ENCODE measurements around the gene ZNF594. TPM values are rescaled to one million over a fixed set of nuclear protein-coding genes. Genes with fewer than 3 reads are reported as not detected.
A peak's percentile ranks its signal among the peaks of the same experiment; 100 is the strongest.

The ZNF594 gene
- 63.6 and 63.9 TPM in 2 replicates for total RNA-seq (2013; cell fraction: nucleolus; rRNA removed)
- total RNA-seq (2014; rRNA removed) (12.5 and 13.8 TPM in 2 replicates), total RNA-seq (2014; rRNA removed; fragmentation: Illumina TruSeq; extraction: Trizol) (13.9 and 14.3 TPM in 2 replicates), total RNA-seq (2021) (10.1 and 12.1 TPM in 2 replicates), polyA plus RNA-seq (2011; rRNA removed) (5.5 and 8.8 TPM in 2 replicates), polyA plus RNA-seq (2014; fragmentation: Illumina TruSeq; extraction: Trizol) (11.2 and 11.3 TPM in 2 replicates), polyA plus RNA-seq (2014; fragmentation: Nextera tagmentation; extraction: Ambion mirVana) (1 to 10 TPM in 1 of 2 experiments, under 1 TPM in 1; 0.98 to 1.7 TPM), polyA plus RNA-seq (2014; rRNA removed) (10.3 and 11.6 TPM in 2 replicates), polyA plus RNA-seq (2016; fragmentation: Nextera tagmentation; extraction: Ambion mirVana) (10 to 100 TPM; 10.9 to 12.1 TPM), polyA minus RNA-seq (2011; rRNA and poly(A)+ RNA removed) (5.5 and 5.6 TPM in 2 replicates), Bru-seq, nascent RNA (percentile 80 among the genes with signal in this experiment), BruChase-seq, experiment 1, labeled RNA remaining after a 6-hour chase (percentile 68 among the genes with signal in this experiment), BruChase-seq, experiment 2, labeled RNA remaining after a 2-hour chase (percentile 73 among the genes with signal in this experiment)
- 1.4 TPM for polyA plus RNA-seq (2011; ENCODE audit: low read depth)
- 2.0 and 2.8 TPM in 2 replicates for polyA plus RNA-seq (2011; cell fraction: cytosol; rRNA removed)
- polyA plus RNA-seq (2011; cell fraction: nucleus; rRNA removed) = 18.3 and 22.0 TPM in 2 replicates
- polyA plus RNA-seq (2012) = 2.3 and 3.7 TPM in 2 replicates
- 2.8 and 3.7 TPM in 2 replicates for polyA minus RNA-seq (2011; cell fraction: cytosol; rRNA and poly(A)+ RNA removed)
- 11.0 and 16.8 TPM in 2 replicates for polyA minus RNA-seq (2011; cell fraction: nucleus; rRNA and poly(A)+ RNA removed)
- long read RNA-seq, experiment 1 = 0 reads
- long read RNA-seq, experiment 2, full-length matches to known transcripts = 1 of 2 reads
- long read RNA-seq, experiment 2, partial matches to known transcripts = 0 of 2 reads
- long read RNA-seq, experiment 2, other reads (novel, unspliced or antisense) = 1 of 2 reads

DNA sequence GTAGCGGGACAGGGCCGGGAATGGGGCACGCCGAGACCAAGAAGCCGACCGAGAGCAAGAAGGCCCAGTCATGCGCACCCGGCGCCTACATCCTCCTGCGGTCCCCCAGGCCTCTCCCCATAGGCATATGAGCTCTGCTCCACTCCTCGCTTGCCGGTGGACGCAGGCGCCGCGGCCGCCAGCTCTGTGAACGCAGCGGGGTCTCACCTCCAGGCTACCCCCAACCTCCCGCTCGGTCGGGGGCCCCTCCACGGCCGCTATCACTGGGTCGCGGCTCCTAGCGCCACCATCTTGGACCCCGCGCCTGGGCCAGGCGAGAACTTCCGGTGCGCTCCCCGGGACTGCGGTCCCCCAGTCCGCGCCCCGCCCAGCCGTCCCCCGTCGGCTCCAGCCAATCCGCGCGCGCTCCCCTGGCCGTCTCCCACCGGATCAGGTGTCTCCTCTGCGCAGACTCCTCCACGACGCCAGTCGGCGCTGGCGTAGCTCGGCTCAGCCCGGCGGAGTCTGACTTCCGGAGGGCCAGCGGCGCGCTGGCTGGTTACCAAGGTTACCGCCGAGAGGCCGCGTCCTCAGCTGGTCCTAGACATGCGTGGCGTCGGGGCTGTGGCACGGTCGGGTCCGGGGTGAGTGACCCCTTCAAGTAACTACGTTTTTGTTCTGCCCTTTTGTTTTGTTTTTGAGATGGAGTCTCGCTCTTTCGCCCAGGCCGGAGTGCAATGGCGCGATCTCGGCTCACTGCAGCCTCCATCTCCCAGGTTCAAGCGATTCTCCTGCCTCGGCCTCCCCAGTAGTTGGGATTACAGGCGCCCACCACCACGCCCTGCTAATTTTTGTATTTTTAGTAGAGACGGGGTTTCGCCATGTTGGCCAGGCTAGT is at the start of gene ZNF594:
Gene ZNF594 (minus strand): TSS at position 328 of the 877 bp plus-strand sequence. CDS start 7,612 bp downstream, outside the sequence.
- Histone ChIP-seq H2AFZ (ENCODE audit: control insufficient read depth, low read depth, low read length) (peak within 1 kb of the TSS; percentile 85), H3K79me2 (ENCODE audit: control insufficient read depth, insufficient read depth, low read length) (peaks cover 16% of the 10 kb centered on the region), H3K9ac (ENCODE audit: control insufficient read depth, insufficient read depth, low read length) (peak within 1 kb of the TSS; percentile 81), H4K20me1 (ENCODE audit: control insufficient read depth, insufficient read depth) (no peaks in the 10 kb centered on the region), H3K4me2 (ENCODE audit: control insufficient read depth, insufficient read depth) (peak within 1 kb of the TSS; percentile 77), H3K27me3 (replicated peaks in 1 of 2; ENCODE audit: control insufficient read depth in 2 of 2, insufficient read depth in 2 of 2, low read length in 1 of 2) (no peaks in the 10 kb centered on the region), H3K4me3 (peak within 1 kb of the TSS; percentile 68), H3K4me1 (ENCODE audit: control insufficient read depth, insufficient read depth, low read length) (peaks cover 3% of the 10 kb centered on the region; the same call in 1 of the 2 replicates), H3K9me3 (replicated peaks; ENCODE audit: control insufficient read depth, insufficient read depth, low read length) (peaks cover 21% of the 10 kb centered on the region), H3K27ac (ENCODE audit: control insufficient read depth, insufficient read depth) (peak within 1 kb of the TSS; percentile 88), H3K36me3 (ENCODE audit: control insufficient read depth in 2 of 2, insufficient read depth in 2 of 2, low read length in 1 of 2) (peaks cover 0 to 3% of the 10 kb centered on the region in 2 experiments; a peak in 1 of 4 replicates)
- ChIA-PET CTCF (interaction anchor here (0.6 to 14.1 kb wide), 22 partner anchors 11 to 872 kb away, joined by 3 to 209 read pairs (median 3); partner anchors contain the start of genes C1QBP and SCIMP), RAD21 (ENCODE audit: unreplicated experiment) (interaction anchor here (0.7 to 3.8 kb wide), 10 partner anchors 35 to 244 kb away, joined by 3 to 19 read pairs (median 4); partner anchors contain the start of genes NUP88, PFN1, SCIMP and ZFP3), SMC1A (ENCODE audit: uncharacterized antibody, unreplicated experiment) (interaction anchor here (0.7 to 2.1 kb wide), 6 partner anchors 39 to 189 kb away, joined by 3 to 7 read pairs (median 4); no protein-coding TSS in a partner anchor), POLR2A (interaction anchor here (0.6 to 2.7 kb wide), 7 partner anchors 14 to 252 kb away, joined by 3 to 12 read pairs (median 5); partner anchors contain the start of genes RNF167, SCIMP, SLC25A11 and ZFP3)
- DNase-seq (ENCODE audit: low read depth, low spot score) = peak; percentile 81
- intact Hi-C loops (cut with micrococcal nuclease; ENCODE audit: unreplicated experiment) = loop anchor here (2.0 kb wide), 1 partner anchor 113 kb away; the partner anchor contains the start of gene ZFP3
- 4% methylated on average over 80 of the region's 82 CpGs for WGBS (ENCODE audit: insufficient coverage, insufficient replicate concordance, low lambda C conversion rate, missing lambda C conversion rate)
- no TSS peak for BruUV-seq (replicated peaks)
- FAIRE-seq = no peak
- peak; percentile 100 for ATAC-seq
- in situ Hi-C loops (cut with MboI) = no loop called here
- TF ChIP-seq BACH1 (IDR thresholded peaks at IDR 0.05; ENCODE audit: borderline replicate concordance) = peak; percentile 82
- TF ChIP-seq, protein P1, sequence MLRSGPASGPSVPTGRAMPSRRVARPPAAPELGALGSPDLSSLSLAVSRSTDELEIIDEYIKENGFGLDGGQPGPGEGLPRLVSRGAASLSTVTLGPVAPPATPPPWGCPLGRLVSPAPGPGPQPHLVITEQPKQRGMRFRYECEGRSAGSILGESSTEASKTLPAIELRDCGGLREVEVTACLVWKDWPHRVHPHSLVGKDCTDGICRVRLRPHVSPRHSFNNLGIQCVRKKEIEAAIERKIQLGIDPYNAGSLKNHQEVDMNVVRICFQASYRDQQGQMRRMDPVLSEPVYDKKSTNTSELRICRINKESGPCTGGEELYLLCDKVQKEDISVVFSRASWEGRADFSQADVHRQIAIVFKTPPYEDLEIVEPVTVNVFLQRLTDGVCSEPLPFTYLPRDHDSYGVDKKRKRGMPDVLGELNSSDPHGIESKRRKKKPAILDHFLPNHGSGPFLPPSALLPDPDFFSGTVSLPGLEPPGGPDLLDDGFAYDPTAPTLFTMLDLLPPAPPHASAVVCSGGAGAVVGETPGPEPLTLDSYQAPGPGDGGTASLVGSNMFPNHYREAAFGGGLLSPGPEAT (IDR thresholded peaks at IDR 0.05; ENCODE audit: low read depth) = peak; percentile 91
- no peak for TF ChIP-seq ZZZ3 (IDR thresholded peaks at IDR 0.05; ENCODE audit: control insufficient read depth, insufficient read length, low read depth)
- no peak for TF ChIP-seq TCF7 (IDR thresholded peaks at IDR 0.05; ENCODE audit: borderline replicate concordance)
- peak; percentile 90; the same call in 1 of the 2 replicates for TF ChIP-seq ZNF207 (IDR thresholded peaks at IDR 0.05; ENCODE audit: borderline replicate concordance)
- peak; percentile 71 for TF ChIP-seq SP1 (IDR thresholded peaks at IDR 0.05; ENCODE audit: low read depth, low read length)
- TF ChIP-seq STAT3 (IDR thresholded peaks at IDR 0.05; ENCODE audit: low read depth, low read length) = no peak
- TF ChIP-seq, protein P2, sequence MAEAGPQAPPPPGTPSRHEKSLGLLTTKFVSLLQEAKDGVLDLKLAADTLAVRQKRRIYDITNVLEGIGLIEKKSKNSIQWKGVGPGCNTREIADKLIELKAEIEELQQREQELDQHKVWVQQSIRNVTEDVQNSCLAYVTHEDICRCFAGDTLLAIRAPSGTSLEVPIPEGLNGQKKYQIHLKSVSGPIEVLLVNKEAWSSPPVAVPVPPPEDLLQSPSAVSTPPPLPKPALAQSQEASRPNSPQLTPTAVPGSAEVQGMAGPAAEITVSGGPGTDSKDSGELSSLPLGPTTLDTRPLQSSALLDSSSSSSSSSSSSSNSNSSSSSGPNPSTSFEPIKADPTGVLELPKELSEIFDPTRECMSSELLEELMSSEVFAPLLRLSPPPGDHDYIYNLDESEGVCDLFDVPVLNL (IDR thresholded peaks at IDR 0.05; ENCODE audit: low read depth, low read length) = no peak
- TF ChIP-seq NBN (IDR thresholded peaks at IDR 0.05) = peak; percentile 73
- no peak for TF ChIP-seq ESRRA (IDR thresholded peaks at IDR 0.05; ENCODE audit: low read length)
- peak; percentile 45 for TF ChIP-seq RELA (IDR thresholded peaks at IDR 0.05; ENCODE audit: borderline replicate concordance, partially characterized antibody)
- no peak for TF ChIP-seq KDM1A (IDR thresholded peaks at IDR 0.05; ENCODE audit: borderline replicate concordance)
- peak in 1 of 2 experiments; percentile 32; a peak in 1 of 4 replicates for TF ChIP-seq IKZF2 (IDR thresholded peaks at IDR 0.05)
- TF ChIP-seq, protein P3, sequence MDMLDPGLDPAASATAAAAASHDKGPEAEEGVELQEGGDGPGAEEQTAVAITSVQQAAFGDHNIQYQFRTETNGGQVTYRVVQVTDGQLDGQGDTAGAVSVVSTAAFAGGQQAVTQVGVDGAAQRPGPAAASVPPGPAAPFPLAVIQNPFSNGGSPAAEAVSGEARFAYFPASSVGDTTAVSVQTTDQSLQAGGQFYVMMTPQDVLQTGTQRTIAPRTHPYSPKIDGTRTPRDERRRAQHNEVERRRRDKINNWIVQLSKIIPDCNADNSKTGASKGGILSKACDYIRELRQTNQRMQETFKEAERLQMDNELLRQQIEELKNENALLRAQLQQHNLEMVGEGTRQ (IDR thresholded peaks at IDR 0.05; ENCODE audit: borderline replicate concordance, low read depth, low read length) = no peak; the same call in 1 of the 2 replicates
- no peak for TF ChIP-seq SIX5 (IDR thresholded peaks at IDR 0.05; ENCODE audit: low read depth, low read length, severe bottlenecking)

All from GM12878 (cell line).